Esophagus muscularis mucosa (tissue), 4 donors: Measurements from ENCODE around the gene A4GNT.

Experiments used
- EP300 ChIP-seq: sonication (generic); formaldehyde crosslinking; IDR thresholded peaks from one replicate; pipeline ENCODE4 v1.6.1; 2017; ENCODE audit warnings: antibody characterized with exemption
- POLR2A ChIP-seq: fragments of 450-650 bp; IDR thresholded peaks from one replicate; pipeline ENCODE4 v1.6.1; 2017; ENCODE audit warnings: antibody characterized with exemption, moderate library complexity, mild to moderate bottlenecking, low read depth
- POLR2AphosphoS5 ChIP-seq, 2 donors: sonication (generic); formaldehyde crosslinking; IDR thresholded peaks; one replicate each; pipeline ENCODE4 v1.6.1; 2017; ENCODE audit warnings: antibody characterized with exemption in 2 of 2
- TF ChIP-seq, protein P1 (sequence below), 3 experiments: fragments of 200-600 bp in 2 of 3; fragments of 450-650 bp in 1 of 3; sonication (generic) in 2 of 3; IDR thresholded peaks; one replicate each; pipeline ENCODE4 v1.5.1; 2017 to 2019; ENCODE audit warnings: antibody characterized with exemption in 3 of 3, mild to moderate bottlenecking in 2 of 3, moderate library complexity in 1 of 3

DNA sequence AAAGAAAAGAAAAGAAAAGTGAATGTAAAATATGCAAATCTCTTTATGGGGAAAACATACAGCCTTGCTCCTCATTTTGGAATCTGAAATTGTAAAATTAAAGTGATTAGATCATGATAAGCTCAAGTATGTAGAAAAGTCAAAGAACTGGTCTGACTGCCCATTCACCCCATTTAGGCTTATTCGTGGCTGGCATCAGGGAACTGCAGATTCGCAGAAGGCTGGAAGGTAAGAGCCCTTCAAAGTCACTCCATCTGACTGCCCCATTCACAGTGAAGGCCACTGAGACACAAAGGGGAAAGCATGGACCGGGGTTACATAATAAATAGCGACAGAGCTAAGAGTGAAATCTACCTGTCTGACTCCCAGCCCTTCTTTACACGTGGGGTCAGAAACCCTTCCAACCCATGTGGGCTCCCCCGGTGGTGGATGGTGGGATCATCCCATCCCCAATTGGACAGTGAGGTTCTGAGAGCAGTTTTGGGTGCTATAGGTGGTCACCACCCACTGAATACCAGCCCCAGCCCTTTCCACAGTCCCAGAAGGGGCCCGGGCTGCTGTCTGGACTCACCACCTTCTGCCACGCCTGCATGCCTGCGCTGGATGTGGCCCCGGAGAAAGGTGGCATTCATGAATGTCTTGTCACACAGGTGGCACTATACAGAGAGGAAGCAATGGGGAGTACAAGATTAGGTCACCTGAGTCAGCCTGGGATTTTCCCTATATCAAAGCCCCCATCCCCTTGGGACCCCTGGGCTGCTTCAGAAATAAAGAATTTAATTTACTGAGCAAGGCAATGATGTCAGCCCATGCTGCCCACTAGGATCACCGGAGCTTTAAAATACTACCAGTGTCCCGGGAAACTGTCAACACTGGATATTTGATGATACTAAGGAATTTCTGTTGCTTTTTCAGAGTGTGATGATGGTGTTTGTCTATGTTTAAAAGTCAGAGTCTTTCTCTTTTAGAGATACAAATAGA lies 34.7 kb downstream of the A4GNT start:
- TF ChIP-seq, protein P1, sequence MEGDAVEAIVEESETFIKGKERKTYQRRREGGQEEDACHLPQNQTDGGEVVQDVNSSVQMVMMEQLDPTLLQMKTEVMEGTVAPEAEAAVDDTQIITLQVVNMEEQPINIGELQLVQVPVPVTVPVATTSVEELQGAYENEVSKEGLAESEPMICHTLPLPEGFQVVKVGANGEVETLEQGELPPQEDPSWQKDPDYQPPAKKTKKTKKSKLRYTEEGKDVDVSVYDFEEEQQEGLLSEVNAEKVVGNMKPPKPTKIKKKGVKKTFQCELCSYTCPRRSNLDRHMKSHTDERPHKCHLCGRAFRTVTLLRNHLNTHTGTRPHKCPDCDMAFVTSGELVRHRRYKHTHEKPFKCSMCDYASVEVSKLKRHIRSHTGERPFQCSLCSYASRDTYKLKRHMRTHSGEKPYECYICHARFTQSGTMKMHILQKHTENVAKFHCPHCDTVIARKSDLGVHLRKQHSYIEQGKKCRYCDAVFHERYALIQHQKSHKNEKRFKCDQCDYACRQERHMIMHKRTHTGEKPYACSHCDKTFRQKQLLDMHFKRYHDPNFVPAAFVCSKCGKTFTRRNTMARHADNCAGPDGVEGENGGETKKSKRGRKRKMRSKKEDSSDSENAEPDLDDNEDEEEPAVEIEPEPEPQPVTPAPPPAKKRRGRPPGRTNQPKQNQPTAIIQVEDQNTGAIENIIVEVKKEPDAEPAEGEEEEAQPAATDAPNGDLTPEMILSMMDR (IDR thresholded peaks at IDR 0.05), result peak in 1 of 3 experiments; percentile 17
- no peak for TF ChIP-seq POLR2A
- no peak for TF ChIP-seq POLR2AphosphoS5 (IDR thresholded peaks at IDR 0.05)
- TF ChIP-seq EP300, result no peak
